HepG2 (cell line): Measurements from ENCODE around the gene MT1M. TPM values are rescaled to one million over a fixed set of nuclear protein-coding genes. Genes with fewer than 3 reads are reported as not detected.
A peak's percentile ranks its signal among the peaks of the same experiment; 100 is the strongest.

ENCODE experiments used
- CREB1 ChIP-seq, 2 experiments: fragments of 450-650 bp in 1 of 2; IDR thresholded peaks; 2 replicates each; pipeline ENCODE4 v1.6.1; 2016 to 2017; ENCODE audit warnings: control low read depth in 1 of 2, mild to moderate bottlenecking in 1 of 2, missing compliant biosample characterization in 1 of 2, missing genetic modification characterization in 1 of 2
- GABPA ChIP-seq, 2 experiments: IDR thresholded peaks; 2 replicates each; pipeline ENCODE4 v1.6.1; 2011 to 2016; ENCODE audit warnings: low read depth in 2 of 2, low read length in 1 of 2, missing biosample characterization in 1 of 2, missing genetic modification characterization in 1 of 2
- HNRNPUL1 ChIP-seq: fragments of 200-400 bp; formaldehyde crosslinking; IDR thresholded peaks from 2 replicates; pipeline ENCODE4 v1.6.1; 2017; ENCODE audit warnings: low read depth, mild to moderate bottlenecking, low read length, moderate library complexity
- PRPF4 ChIP-seq: fragments of 200-400 bp; formaldehyde crosslinking; IDR thresholded peaks from 2 replicates; pipeline ENCODE4 v1.6.1; 2016; ENCODE audit warnings: low read length, low read depth; ENCODE audit not compliant: poor library complexity, severe bottlenecking
- RARA ChIP-seq: IDR thresholded peaks from 2 replicates; pipeline ENCODE4 v1.6.1; 2016; ENCODE audit warnings: missing genetic modification reagents, missing compliant biosample characterization
- SAFB2 ChIP-seq: sonication (generic); formaldehyde crosslinking; IDR thresholded peaks from 2 replicates; pipeline ENCODE4 v1.5.1; 2020; ENCODE audit warnings: missing genetic modification reagents, low read depth, mild to moderate bottlenecking, borderline replicate concordance
- SNAPC2 ChIP-seq: sonication (generic); formaldehyde crosslinking; IDR thresholded peaks from 2 replicates; pipeline ENCODE4 v1.8.1; 2022; ENCODE audit warnings: mild to moderate bottlenecking, missing genetic modification reagents
- SRY ChIP-seq: sonication (generic); formaldehyde crosslinking; IDR thresholded peaks from 2 replicates; pipeline ENCODE4 v1.8.0; 2022; ENCODE audit warnings: mild to moderate bottlenecking, missing genetic modification reagents
- TAF1 ChIP-seq: sonication (generic); formaldehyde crosslinking; IDR thresholded peaks from 2 replicates; pipeline ENCODE4 v1.4.0; 2020; ENCODE audit warnings: missing genetic modification reagents
- ZNF329 ChIP-seq: sonication (generic); formaldehyde crosslinking; IDR thresholded peaks from 2 replicates; pipeline ENCODE4 v1.9.0; 2021; ENCODE audit warnings: low read depth, mild to moderate bottlenecking, missing genetic modification reagents
- ZNF614 ChIP-seq: IDR thresholded peaks from 2 replicates; pipeline ENCODE4 v1.6.1; 2018; ENCODE audit warnings: missing biosample characterization, missing genetic modification reagents, inconsistent platforms, borderline replicate concordance
- ZNF768 ChIP-seq: sonication (generic); formaldehyde crosslinking; IDR thresholded peaks from 2 replicates; pipeline ENCODE4 v1.4.0; 2020; ENCODE audit warnings: missing genetic modification reagents
- polyA plus RNA-seq, 8 experiments: library from polyadenylated mRNA; depleted of rRNA in 3 of 8; stranded (reverse) in 7 of 8; unstranded in 1 of 8; fragments of >200 nt; fragmentation: Illumina TruSeq in 4 of 8; extraction: Trizol in 4 of 8; gene quantifications; 2 replicates each; pipeline versions ENCODE4 v1.2.1 to v1.2.3, GENCODE V29; 2011 to 2016; ENCODE audit warnings: low read depth in 4 of 8, missing spikeins in 1 of 8, mixed read lengths in 1 of 8; ENCODE audit not compliant: insufficient read depth in 1 of 8
- total RNA-seq, 5 experiments: library from RNA; depleted of rRNA; stranded (reverse); fragments of >200 nt; fragmentation: Illumina TruSeq; extraction: Trizol; gene quantifications; 2 replicates each; pipeline ENCODE4 v1.2.3, GENCODE V29; 2016; ENCODE audit warnings: low read depth in 1 of 5
- TF ChIP-seq, protein P1 (sequence below): sonication (generic); formaldehyde crosslinking; IDR thresholded peaks from 2 replicates; pipeline ENCODE4 v1.5.1; 2020; ENCODE audit warnings: mild to moderate bottlenecking, missing genetic modification reagents, moderate library complexity
- TF ChIP-seq, protein P2 (sequence below): sonication (generic); formaldehyde crosslinking; IDR thresholded peaks from 2 replicates; pipeline ENCODE4 v1.8.0; 2022; ENCODE audit warnings: low read depth, missing genetic modification reagents
- TF ChIP-seq, protein P3 (sequence below), 2 experiments: IDR thresholded peaks; 2 replicates each; pipeline ENCODE4 v1.6.1; 2011 to 2012; ENCODE audit warnings: low read length in 2 of 2, borderline replicate concordance in 1 of 2, low read depth in 1 of 2, mild to moderate bottlenecking in 1 of 2, moderate library complexity in 1 of 2
- TF ChIP-seq, protein P4 (sequence below): sonication (generic); formaldehyde crosslinking; conservative IDR thresholded peaks from 2 replicates; pipeline ENCODE4 v1.4.0; 2020; ENCODE audit warnings: missing genetic modification reagents

The MT1M gene
- total and polyA plus RNA-seq, 2 of the 13 experiments (the other 11 are each of a cell fraction or from before 2014, with no cell fraction given): 4.6 TPM; not detected in 1

DNA sequence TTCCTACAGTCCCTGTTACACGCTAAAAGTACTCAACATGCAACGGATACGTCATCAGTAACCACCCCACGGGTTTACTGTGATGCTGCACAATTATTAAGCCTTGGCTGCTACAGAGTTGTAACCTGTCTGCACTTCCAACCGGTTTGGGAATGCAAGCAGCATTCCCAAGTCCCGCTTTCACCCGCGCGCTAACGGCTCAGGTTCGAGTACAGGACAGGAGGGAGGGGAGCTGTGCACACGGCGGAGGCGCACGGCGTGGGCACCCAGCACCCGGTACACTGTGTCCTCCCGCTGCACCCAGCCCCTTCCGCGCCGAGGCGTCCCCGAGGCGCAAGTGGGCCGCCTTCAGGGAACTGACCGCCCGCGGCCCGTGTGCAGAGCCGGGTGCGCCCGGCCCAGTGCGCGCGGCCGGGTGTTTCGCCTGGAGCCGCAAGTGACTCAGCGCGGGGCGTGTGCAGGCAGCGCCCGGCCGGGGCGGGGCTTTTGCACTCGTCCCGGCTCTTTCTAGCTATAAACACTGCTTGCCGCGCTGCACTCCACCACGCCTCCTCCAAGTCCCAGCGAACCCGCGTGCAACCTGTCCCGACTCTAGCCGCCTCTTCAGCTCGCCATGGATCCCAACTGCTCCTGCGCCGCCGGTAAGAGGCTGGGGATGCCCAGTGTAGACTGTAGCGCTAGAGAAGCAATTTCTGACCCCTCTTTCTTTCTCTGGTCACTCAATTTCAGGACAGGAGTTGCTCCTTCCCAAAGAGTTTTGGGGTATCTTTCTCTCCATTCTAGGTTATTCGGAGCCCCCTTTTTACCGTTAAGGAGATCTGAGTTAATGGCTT is 24.2 kb upstream of the MT1M start, which contains the start of gene MT2A (continued):
- peak; percentile 77 for TF ChIP-seq ZNF329
- TF ChIP-seq, protein P1, sequence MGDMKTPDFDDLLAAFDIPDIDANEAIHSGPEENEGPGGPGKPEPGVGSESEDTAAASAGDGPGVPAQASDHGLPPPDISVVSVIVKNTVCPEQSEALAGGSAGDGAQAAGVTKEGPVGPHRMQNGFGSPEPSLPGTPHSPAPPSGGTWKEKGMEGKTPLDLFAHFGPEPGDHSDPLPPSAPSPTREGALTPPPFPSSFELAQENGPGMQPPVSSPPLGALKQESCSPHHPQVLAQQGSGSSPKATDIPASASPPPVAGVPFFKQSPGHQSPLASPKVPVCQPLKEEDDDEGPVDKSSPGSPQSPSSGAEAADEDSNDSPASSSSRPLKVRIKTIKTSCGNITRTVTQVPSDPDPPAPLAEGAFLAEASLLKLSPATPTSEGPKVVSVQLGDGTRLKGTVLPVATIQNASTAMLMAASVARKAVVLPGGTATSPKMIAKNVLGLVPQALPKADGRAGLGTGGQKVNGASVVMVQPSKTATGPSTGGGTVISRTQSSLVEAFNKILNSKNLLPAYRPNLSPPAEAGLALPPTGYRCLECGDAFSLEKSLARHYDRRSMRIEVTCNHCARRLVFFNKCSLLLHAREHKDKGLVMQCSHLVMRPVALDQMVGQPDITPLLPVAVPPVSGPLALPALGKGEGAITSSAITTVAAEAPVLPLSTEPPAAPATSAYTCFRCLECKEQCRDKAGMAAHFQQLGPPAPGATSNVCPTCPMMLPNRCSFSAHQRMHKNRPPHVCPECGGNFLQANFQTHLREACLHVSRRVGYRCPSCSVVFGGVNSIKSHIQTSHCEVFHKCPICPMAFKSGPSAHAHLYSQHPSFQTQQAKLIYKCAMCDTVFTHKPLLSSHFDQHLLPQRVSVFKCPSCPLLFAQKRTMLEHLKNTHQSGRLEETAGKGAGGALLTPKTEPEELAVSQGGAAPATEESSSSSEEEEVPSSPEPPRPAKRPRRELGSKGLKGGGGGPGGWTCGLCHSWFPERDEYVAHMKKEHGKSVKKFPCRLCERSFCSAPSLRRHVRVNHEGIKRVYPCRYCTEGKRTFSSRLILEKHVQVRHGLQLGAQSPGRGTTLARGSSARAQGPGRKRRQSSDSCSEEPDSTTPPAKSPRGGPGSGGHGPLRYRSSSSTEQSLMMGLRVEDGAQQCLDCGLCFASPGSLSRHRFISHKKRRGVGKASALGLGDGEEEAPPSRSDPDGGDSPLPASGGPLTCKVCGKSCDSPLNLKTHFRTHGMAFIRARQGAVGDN (CRISPR knock-in tag): peak; percentile 85
- peak; percentile 89 for TF ChIP-seq TAF1 (CRISPR knock-in tag)
- peak; percentile 54; the same call in 1 of the 2 replicates for TF ChIP-seq SRY (CRISPR knock-in tag)
- peak; percentile 88 for TF ChIP-seq ZNF614
- no peak for TF ChIP-seq PRPF4
- TF ChIP-seq HNRNPUL1: 0 out of 2 replicates have a peak, but pooled peaks have one; percentile 42
- TF ChIP-seq, protein P2, sequence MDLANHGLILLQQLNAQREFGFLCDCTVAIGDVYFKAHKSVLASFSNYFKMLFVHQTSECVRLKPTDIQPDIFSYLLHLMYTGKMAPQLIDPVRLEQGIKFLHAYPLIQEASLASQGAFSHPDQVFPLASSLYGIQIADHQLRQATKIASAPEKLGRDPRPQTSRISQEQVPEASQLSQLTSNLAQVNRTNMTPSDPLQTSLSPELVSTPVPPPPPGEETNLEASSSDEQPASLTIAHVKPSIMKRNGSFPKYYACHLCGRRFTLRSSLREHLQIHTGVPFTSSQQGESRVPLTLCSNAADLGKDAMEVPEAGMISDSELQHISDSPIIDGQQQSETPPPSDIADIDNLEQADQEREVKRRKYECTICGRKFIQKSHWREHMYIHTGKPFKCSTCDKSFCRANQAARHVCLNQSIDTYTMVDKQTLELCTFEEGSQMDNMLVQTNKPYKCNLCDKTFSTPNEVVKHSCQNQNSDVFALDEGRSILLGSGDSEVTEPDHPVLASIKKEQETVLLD (CRISPR knock-in tag): peak; percentile 41; the same call in 1 of the 2 replicates
- peak; percentile 88; the same call in 1 of the 2 replicates for TF ChIP-seq SNAPC2 (CRISPR knock-in tag)
- peak; percentile 33; the same call in 1 of the 2 replicates for TF ChIP-seq SAFB2
- TF ChIP-seq, protein P3, sequence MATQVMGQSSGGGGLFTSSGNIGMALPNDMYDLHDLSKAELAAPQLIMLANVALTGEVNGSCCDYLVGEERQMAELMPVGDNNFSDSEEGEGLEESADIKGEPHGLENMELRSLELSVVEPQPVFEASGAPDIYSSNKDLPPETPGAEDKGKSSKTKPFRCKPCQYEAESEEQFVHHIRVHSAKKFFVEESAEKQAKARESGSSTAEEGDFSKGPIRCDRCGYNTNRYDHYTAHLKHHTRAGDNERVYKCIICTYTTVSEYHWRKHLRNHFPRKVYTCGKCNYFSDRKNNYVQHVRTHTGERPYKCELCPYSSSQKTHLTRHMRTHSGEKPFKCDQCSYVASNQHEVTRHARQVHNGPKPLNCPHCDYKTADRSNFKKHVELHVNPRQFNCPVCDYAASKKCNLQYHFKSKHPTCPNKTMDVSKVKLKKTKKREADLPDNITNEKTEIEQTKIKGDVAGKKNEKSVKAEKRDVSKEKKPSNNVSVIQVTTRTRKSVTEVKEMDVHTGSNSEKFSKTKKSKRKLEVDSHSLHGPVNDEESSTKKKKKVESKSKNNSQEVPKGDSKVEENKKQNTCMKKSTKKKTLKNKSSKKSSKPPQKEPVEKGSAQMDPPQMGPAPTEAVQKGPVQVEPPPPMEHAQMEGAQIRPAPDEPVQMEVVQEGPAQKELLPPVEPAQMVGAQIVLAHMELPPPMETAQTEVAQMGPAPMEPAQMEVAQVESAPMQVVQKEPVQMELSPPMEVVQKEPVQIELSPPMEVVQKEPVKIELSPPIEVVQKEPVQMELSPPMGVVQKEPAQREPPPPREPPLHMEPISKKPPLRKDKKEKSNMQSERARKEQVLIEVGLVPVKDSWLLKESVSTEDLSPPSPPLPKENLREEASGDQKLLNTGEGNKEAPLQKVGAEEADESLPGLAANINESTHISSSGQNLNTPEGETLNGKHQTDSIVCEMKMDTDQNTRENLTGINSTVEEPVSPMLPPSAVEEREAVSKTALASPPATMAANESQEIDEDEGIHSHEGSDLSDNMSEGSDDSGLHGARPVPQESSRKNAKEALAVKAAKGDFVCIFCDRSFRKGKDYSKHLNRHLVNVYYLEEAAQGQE (IDR thresholded peaks at IDR 0.05; ENCODE audit: borderline replicate concordance in 1 of 2, low read depth in 1 of 2, low read length in 2 of 2): peak in 1 of 2 experiments; percentile 59; a peak in 1 of 4 replicates
- no peak for TF ChIP-seq GABPA (IDR thresholded peaks at IDR 0.05; ENCODE audit: low read depth, low read length)
- TF ChIP-seq GABPA (CRISPR knock-in tag; IDR thresholded peaks at IDR 0.05; ENCODE audit: low read depth): peak; percentile 32
- TF ChIP-seq, protein P4, sequence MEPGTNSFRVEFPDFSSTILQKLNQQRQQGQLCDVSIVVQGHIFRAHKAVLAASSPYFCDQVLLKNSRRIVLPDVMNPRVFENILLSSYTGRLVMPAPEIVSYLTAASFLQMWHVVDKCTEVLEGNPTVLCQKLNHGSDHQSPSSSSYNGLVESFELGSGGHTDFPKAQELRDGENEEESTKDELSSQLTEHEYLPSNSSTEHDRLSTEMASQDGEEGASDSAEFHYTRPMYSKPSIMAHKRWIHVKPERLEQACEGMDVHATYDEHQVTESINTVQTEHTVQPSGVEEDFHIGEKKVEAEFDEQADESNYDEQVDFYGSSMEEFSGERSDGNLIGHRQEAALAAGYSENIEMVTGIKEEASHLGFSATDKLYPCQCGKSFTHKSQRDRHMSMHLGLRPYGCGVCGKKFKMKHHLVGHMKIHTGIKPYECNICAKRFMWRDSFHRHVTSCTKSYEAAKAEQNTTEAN: peak; percentile 92
- TF ChIP-seq CREB1 (IDR thresholded peaks at IDR 0.05): peak; percentile 90
- TF ChIP-seq CREB1 (CRISPR knock-in tag; IDR thresholded peaks at IDR 0.05): no peak; the same call in 1 of the 2 replicates
- TF ChIP-seq ZNF768 (CRISPR knock-in tag): peak; percentile 90
- peak; percentile 67 for TF ChIP-seq RARA (CRISPR knock-in tag)
